GM19463 (cell line): ENCODE data around the gene TMEM35B.
A peak's percentile ranks its signal among the peaks of the same experiment; 100 is the strongest.
"Not testable (repeated sequence)": the region's sequence is repeated elsewhere in the genome, so short reads cannot be mapped to it uniquely, and the experiment has no call there.

Source experiments
- ATAC-seq: cut with Tn5 transposase; IDR thresholded peaks from one replicate; pipeline ENCODE4 v1.9.1; 2021; ENCODE audit warnings: mild to moderate bottlenecking, moderate library complexity; ENCODE audit not compliant: unreplicated experiment

TMEM35B gene

GRCh38 chr1:34984793-34985608 is at the start of gene TMEM35B:
TSS of gene TMEM35B (minus strand) at chr1:34985347. CDS start at chr1:34985305, 42 bp downstream.
- ATAC-seq = peak; percentile 74

DNA sequence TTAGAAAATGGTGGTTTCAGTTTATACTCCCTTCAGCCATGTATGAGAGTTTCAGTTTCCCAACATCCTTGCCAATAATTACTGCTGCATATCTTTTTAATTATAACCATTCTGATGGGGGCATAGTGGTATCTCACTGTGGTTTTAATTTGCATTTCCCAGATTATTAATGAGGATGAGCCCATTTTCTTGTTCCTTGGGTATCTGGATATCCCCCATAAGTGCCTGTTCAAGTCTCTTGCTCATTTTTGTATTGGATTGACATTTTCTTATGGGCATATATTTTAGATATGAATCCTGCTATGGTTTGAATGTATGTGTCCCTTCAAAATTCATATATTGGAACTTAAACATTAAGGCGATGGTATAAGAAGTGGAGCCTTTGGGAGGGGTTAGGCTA is 48.2 kb upstream of the TMEM35B start:
- no peak for ATAC-seq

DNA sequence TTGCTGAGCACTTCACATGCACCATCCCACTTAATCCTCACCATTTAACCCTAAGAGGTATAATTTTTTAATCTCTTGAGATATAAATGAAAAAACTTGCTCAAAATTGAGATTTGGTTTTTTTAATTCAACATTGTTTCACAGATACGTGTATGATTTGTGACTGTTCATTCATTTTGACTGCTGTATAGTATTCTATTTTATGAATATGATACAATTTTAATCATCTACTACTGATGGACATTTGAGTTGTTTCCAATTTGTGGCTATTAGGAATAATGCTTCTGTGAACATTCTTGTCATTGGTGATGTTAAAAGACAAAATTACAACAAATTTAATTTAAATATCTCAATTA is 47.2 kb upstream of the TMEM35B start:
- ATAC-seq = no peak

DNA sequence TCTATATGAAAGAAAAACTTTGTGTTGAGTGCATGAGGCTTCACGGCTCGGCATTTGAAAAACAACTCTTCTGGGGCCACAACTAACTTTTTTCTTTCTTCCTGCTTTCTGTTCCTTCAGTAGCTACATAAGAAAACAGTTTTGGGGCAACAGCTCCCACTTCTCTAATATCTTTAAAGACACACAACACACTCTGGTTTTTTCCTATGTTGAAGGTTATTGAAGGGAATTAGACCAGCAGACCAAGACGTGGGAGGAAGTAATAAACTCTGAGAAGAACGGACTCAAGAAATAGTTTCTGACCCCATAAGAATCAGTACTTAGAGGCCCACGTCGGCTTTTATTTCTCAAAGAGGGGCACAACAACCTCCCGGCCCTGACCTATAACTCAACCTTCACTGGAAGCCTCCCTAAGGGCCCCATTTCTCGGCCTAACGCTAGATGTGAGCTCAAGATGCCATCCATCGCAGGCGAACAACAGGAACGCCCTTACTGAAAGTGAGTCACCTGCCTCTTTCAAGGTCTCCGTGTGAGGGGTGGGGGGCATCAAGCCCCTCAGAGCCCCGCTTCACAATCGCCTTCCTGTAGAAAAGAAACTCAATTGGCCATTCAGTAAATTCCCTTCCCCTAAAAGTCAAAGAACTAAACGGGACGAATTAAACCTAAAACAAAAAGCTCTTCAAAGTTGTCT is 45.8 kb upstream of the TMEM35B start:
- ATAC-seq = peak; percentile 27

GRCh38 chr1:35030338-35030737 is 45.2 kb upstream of the TMEM35B start:
- ATAC-seq = no peak

- no peak for ATAC-seq
Measured at GRCh38 chr1:35029761-35030160, 44.6 kb upstream of the TMEM35B start.

GRCh38 chr1:35016406-35016805 is 31.3 kb upstream of the TMEM35B start:
- no peak for ATAC-seq

GRCh38 chr1:35014486-35014885 is 29.3 kb upstream of the TMEM35B start:
- no peak for ATAC-seq

GRCh38 chr1:35005711-35006110 is 20.6 kb upstream of the TMEM35B start:
- no peak for ATAC-seq

DNA sequence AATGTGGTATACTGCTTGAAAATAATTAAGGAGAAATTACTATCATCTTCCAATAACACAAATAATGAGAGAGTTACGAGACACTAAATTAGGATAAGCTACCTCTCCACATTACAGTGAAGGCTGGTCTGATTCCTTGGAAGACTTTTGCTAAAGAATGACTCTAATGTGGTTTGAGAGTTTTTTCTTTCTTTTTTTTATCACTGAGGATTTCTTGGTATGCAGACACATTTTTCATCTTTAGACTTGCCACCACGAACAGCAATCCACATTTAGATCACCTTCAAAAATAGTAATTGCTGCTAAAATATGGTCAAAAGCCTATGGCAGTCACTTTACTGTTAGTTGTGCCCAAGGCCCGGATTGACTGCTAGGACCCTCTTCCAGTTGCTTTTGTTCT is 16.6 kb upstream of the TMEM35B start:
- no peak for ATAC-seq

DNA sequence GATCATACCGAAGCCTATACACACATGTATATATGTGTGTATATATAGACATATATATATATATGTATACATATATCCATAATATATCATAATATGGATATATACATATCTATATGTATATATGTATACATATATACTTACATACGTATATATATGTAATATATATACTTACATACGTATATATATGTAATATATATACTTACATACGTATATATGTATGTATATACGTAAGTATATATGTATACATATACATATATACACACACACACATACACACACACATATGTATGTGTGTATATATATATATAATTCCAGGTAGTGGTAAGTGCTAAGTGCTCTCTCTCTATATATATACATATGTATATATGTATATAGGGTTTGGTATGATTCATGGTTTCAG is 9.7 kb upstream of the TMEM35B start:
- no peak for ATAC-seq

DNA sequence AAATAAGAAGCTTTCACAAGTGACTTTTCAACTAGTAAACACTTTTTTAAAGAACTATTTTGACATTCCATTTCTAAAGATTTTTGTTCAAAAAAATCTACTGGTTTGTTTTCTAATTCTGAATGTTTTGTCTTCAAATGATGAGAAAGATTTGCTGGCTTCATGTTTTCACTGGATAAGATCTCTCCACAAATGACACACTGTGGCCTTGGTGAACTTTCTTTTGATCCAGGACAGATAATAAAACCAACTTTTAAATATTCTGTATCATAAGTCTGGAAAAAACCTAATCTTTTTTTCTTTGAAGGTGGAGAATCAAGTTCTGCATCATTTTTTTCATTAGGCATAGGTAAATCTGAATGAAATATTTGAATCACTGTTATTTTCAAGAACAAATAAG is 3.4 kb upstream of the TMEM35B start:
- ATAC-seq = no peak

- no peak for ATAC-seq
Measured at GRCh38 chr1:34988147-34988546, 3.0 kb upstream of the TMEM35B start.

DNA sequence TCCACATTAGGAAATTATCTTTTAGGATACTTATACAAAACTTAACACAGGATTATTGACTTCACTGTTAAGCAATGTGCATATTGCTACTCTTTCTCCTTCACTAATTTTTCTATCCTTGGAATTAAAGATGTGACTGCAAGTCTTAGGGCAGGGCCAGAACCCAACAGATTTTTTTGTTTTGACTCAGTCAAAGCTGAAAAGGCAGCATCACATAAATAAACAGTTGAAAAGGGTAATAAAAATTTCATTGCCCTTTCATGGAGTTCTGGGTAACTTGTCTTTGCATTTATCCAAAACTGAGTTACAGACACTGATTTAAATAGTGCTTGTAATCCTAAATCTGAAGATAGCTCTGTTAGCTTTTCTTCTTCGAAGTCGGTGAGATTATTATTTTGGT is 1.9 kb upstream of the TMEM35B start:
- ATAC-seq = no peak

- not testable (repeated sequence) for ATAC-seq
Measured at GRCh38 chr1:34985609-34985904, 410 bp upstream of the TMEM35B start.

- ATAC-seq = no peak
Measured at GRCh38 chr1:34984435-34984792, 733 bp downstream of the TMEM35B start.

- no peak for ATAC-seq
Measured at GRCh38 chr1:34983700-34984355, 1.3 kb downstream of the TMEM35B start.

- no peak for ATAC-seq
Measured at GRCh38 chr1:34982820-34983376, 2.2 kb downstream of the TMEM35B start.

DNA sequence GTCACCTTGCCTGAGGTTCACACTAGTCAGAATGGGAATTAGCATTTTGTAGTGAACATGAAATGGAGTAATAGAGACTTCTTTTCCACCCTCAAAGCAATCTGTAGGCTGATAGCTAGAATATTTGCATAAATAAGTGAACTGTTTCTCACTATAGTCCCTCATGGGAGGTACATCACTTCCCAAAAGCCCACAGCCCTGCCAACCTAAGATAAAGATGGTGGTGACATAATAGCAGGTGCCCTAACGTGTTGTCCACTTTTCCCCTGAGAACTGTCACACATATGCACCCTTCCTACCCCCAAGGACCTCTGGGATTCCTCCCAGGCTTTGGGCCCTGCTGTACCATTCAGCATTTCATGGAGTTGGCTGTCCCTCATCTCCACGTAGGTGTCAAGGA is 4.4 kb downstream of the TMEM35B start:
- no peak for ATAC-seq

- ATAC-seq = no peak
Measured at GRCh38 chr1:34978921-34979320, 6.2 kb downstream of the TMEM35B start.

DNA sequence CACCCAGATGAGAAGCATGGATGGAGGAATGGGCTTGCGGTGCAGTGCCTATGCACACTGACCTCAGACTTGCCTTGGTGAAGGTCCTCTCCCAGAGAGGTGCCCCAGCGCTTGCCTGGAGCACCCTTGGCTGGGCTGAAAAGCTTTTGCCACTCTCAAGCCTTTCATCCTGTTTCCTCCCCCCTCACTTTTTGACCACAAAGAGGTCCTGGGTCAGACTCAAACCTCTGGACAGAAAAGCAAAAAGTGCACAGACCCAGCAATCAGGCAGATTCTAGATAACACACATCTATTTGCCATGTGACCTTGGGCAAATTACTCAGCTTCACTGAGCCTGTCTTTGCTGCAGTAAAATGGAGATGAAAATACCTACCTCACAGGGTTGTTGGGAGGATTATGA is 7.3 kb downstream of the TMEM35B start:
- no peak for ATAC-seq

DNA sequence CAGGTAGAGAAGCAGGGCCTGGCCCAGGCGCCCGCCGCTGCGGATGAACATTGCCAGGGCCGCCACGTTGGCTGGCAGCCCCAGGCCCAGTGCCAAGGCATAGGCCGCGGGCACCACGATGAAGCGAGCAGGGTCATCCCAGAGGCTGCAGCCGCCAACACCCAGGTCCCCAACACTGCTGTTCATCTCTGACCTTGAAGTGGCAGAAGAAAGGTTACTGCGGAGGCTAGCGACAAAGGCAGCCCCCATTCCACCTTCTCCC is 8.0 kb downstream of the TMEM35B start:
- ATAC-seq = no peak
